ENCODE results near the gene NOP16. TPM values are rescaled to one million over a fixed set of nuclear protein-coding genes. Genes with fewer than 3 reads are reported as not detected.
"Not testable (repeated sequence)": the region's sequence is repeated elsewhere in the genome, so short reads cannot be mapped to it uniquely, and the experiment has no call there.

NOP16 gene
- total RNA-seq, 2 experiments from 2014 or later: 44.5 to 46.3 TPM

DNA sequence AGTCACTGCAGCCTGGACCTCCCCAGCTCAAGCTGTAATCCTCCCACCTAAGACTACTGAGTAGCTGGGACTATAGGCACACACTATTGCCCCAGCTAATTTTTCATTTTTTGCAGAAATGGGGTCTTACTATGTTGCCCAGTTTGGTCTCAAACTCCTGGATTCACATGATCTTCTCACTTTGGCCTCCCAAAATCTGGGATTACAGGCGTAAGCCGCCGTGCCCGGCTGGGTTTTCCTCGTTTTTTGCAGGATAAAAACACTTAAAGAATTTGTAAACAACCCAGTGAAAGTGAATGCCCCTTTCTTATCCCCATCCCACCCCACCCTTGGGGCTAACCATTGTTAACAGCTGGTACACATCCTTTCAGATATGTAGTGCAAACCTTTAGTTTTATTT is 20.2 kb upstream of the NOP16 start:
- CTCF ChIA-PET: interaction anchor here (0.8 to 1.3 kb wide), 2 partner anchors 39 to 679 kb away, joined by 3 read pairs; no protein-coding TSS in a partner anchor
- no peak for ATAC-seq
- peaks cover 5% of the 10 kb centered on the region for H3K4me1 Mint-ChIP-seq (ENCODE audit: low read depth)
- no peak overlapping the region for H3K27ac Mint-ChIP-seq
- no peaks in the 10 kb centered on the region for H3K27me3 Mint-ChIP-seq (ENCODE audit: low read depth)
- POLR2A ChIA-PET: no interaction called here
- no peak for DNase-seq
- H3K4me3 Mint-ChIP-seq: no peak overlapping the region
- peaks cover 14% of the 10 kb centered on the region for H3K36me3 Mint-ChIP-seq (ENCODE audit: low read depth)
- H3K9me3 Mint-ChIP-seq (ENCODE audit: insufficient read depth): no peaks in the 10 kb centered on the region

DNA sequence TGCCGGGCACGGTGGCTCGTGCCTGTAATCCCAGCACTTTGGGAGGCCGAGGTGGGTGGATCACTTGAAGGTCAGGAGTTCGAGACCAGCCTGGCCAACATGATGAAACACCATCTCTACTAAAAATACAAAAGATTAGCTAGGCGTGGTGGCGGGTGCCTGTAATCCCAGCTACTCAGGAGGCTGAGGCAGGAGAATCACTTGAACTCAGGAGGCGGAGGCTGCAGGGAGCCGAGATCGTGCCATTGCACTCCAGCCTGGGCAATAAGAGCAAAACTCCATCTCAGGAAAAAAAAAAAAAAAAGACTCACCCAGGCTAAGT is 19.8 kb upstream of the NOP16 start:
- ATAC-seq; H3K4me3 Mint-ChIP-seq; H3K4me1 Mint-ChIP-seq (ENCODE audit: low read depth); DNase-seq; H3K27ac Mint-ChIP-seq; POLR2A ChIA-PET; H3K9me3 Mint-ChIP-seq (ENCODE audit: insufficient read depth); H3K27me3 Mint-ChIP-seq (ENCODE audit: low read depth): not testable (repeated sequence)
- CTCF ChIA-PET: interaction anchor here (1.3 to 4.3 kb wide), 2 partner anchors 8 to 679 kb away, joined by 3 to 19 read pairs; partner anchors contain the start of gene CLTB
- peaks cover 14% of the 10 kb centered on the region for H3K36me3 Mint-ChIP-seq (ENCODE audit: low read depth)

DNA sequence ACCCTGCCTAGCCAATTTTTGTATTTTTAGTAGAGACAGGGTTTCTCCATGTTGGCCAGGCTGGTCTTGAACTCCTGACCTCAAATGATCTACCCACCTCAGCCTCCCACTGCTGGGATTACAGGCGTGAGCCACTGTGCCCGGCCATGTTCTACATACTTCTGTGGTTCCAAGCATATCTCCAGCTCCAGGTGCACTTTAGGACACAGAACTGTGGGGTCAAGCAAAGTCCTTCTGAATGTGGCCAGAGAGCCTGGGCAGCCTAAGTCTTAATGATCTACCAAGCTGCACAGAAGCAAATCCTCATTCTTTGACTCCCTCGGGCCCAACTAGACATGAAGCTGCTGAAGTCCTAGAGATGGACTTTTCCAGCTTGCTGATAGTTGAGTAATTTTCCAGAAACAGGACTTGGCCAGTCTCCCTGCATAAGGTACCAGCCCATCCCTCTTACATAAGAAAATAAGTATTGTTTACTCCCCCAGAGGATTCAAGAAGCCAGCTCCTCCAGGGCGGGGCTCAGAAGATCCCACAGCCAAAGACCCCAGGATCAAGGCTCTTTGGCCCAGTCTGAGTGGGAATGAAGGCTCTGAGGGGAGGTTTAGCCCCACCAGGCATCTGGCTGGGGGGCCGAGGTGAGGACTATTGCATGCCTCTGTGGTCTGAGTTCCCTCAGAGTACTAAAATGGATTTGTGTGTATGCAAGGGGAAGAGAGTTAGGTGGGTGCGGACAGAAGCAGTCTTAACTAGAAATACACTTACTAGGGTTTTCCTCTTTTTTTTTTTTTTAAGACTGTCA is 19.3 kb upstream of the NOP16 start:
- ChIA-PET CTCF (interaction anchor here (1.3 to 4.3 kb wide), 2 partner anchors 9 to 678 kb away, joined by 3 to 19 read pairs; partner anchors contain the start of gene CLTB), POLR2A (no interaction called here)
- Mint-ChIP-seq H3K36me3 (ENCODE audit: low read depth) (peaks cover 14% of the 10 kb centered on the region), H3K4me1 (ENCODE audit: low read depth) (peaks cover 1% of the 10 kb centered on the region), H3K27me3 (ENCODE audit: low read depth) (no peaks in the 10 kb centered on the region), H3K9me3 (ENCODE audit: insufficient read depth) (no peaks in the 10 kb centered on the region), H3K27ac (no peak overlapping the region), H3K4me3 (no peak overlapping the region)
- DNase-seq (no peak), ATAC-seq (no peak)

DNA sequence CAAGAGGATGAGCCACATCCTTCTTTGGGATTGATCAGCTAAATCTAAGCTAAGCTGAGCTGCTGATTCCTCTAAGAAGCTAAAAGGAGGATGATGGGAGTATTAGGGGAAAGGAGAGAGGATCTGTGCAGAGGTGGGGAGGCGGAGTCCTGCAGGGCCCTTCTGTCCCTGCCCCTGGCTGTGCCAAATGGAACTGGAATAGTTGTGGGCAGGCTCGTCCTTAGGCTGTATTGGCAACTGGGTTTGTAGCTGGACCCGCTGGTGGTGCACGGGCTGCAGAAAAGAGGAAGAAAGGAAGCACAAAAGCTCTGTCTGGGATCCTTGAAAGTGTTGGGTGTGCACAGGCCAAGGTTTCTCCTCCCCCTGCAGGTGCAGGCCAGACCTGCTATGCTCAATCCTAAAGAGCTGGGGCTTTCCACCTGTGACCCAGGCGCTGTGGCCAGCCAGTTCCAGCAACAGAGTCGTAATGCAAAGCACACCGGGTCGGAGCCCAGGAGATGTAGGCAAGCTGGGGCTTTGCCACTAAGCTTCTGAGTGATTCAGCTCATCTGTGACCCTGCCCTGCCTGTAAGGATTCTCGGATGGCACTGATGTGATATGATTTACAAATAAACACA is 18.1 kb upstream of the NOP16 start:
- no peak for ATAC-seq
- POLR2A ChIA-PET: interaction anchor here (1.1 kb wide), 1 partner anchor 9 kb away, joined by 5 read pairs; no protein-coding TSS in a partner anchor
- H3K9me3 Mint-ChIP-seq (ENCODE audit: insufficient read depth): no peaks in the 10 kb centered on the region
- H3K36me3 Mint-ChIP-seq (ENCODE audit: low read depth): peaks cover 14% of the 10 kb centered on the region
- CTCF ChIA-PET: interaction anchor here (0.8 to 4.3 kb wide), 3 partner anchors 10 to 677 kb away, joined by 3 to 19 read pairs (median 3); partner anchors contain the start of gene CLTB
- H3K27me3 Mint-ChIP-seq (ENCODE audit: low read depth): no peaks in the 10 kb centered on the region
- H3K4me1 Mint-ChIP-seq (ENCODE audit: low read depth): no peaks in the 10 kb centered on the region
- H3K27ac Mint-ChIP-seq: peak overlapping the region; percentile 30
- no peak for DNase-seq
- no peak overlapping the region for H3K4me3 Mint-ChIP-seq

DNA sequence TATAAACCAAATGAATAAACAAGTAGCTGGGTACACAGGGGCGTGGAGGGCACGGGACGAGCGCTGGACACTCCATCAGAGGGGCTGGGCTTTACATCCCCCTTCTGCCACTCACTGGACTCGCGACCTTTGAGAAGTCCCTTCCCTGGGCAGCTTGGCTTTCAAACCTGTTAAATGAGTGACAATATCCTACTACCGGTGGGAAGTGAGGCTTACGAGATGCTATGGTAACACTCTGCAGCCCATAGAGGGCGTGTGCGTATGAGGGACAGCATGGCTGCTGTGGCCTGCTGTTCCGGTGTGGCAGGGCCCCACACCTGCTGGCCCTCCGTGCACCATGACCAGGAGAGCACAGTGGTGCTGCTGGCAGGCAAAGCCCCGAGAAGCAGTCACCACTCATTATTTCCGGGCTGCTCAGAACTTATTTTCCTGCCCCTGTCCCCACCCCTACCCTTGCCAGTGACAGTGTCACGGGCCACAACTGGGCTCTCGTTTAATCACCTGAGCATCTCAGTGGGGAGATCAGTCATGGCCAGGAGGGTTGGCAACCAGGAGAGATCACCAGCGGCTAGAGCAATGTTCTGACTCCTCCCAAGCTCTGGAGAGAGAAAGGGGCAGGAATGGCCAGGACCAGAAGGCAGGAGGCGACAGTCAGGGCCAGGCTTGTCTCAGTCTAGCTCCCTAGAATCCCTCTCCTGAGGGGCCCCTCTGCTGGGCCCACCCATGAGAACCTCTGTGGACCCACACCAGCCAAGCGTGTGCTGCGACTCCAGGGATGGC is 17.4 kb upstream of the NOP16 start:
- DNase-seq (no peak), ATAC-seq (no peak)
- ChIA-PET POLR2A (interaction anchor here (1.1 kb wide), 1 partner anchor 10 kb away, joined by 5 read pairs; no protein-coding TSS in a partner anchor), CTCF (interaction anchor here (0.9 to 4.3 kb wide), 2 partner anchors 11 to 25 kb away, joined by 3 to 19 read pairs; partner anchors contain the start of gene CLTB)
- Mint-ChIP-seq H3K36me3 (ENCODE audit: low read depth) (peaks cover 14% of the 10 kb centered on the region), H3K4me1 (ENCODE audit: low read depth) (no peaks in the 10 kb centered on the region), H3K4me3 (no peak overlapping the region), H3K27ac (no peak overlapping the region), H3K9me3 (ENCODE audit: insufficient read depth) (no peaks in the 10 kb centered on the region), H3K27me3 (ENCODE audit: low read depth) (no peaks in the 10 kb centered on the region)

DNA sequence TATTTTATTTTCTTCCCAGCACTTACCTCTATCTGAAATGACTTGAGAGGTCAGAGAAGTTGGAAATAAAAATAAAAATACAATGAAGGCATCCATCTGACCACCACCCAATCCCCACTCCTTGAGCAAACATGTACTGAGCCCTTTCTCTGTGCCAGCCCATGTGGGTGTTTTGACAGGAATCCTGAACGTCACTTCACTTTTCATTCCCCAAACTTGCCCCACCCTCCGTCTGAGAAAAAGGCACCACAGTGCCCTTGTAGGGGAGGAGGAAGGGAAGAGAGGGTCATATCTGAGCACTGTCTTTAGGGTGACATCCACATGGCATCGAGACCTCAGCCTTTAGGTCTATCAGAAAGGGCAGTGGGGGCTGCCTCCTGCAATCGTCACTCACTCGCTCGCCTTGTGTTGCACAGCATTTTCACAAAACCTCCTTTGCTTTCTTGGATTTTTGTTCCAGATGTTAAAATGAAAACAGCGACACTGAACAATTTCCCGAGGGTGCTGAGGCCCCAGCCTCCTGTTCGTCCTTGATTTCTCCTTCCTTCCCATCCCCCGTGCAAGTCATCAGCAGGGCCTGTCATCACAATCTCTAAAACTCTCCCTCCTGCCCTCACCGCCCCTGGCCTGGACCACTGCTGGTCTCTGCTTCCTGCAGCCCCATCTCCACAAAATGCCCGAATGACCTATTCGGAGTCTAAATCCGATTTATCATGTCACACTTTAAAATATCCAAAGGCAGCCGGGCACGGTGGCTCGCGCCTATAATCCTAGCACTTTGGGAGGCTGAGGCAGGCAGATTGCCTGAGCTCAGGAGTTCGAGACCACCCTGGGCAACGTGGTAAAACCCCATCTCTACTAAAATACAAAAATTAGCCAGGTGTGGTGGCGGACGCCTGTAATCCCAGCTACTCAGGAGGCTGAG is 13.1 kb upstream of the NOP16 start:
- H3K9me3 Mint-ChIP-seq (ENCODE audit: insufficient read depth): no peaks in the 10 kb centered on the region
- ATAC-seq: no peak
- DNase-seq: no peak
- no peak overlapping the region for H3K4me3 Mint-ChIP-seq
- CTCF ChIA-PET: no interaction called here
- no peak overlapping the region for H3K27ac Mint-ChIP-seq
- no peaks in the 10 kb centered on the region for H3K27me3 Mint-ChIP-seq (ENCODE audit: low read depth)
- H3K4me1 Mint-ChIP-seq (ENCODE audit: low read depth): no peaks in the 10 kb centered on the region
- peaks cover 5% of the 10 kb centered on the region for H3K36me3 Mint-ChIP-seq (ENCODE audit: low read depth)
- POLR2A ChIA-PET: no interaction called here

DNA sequence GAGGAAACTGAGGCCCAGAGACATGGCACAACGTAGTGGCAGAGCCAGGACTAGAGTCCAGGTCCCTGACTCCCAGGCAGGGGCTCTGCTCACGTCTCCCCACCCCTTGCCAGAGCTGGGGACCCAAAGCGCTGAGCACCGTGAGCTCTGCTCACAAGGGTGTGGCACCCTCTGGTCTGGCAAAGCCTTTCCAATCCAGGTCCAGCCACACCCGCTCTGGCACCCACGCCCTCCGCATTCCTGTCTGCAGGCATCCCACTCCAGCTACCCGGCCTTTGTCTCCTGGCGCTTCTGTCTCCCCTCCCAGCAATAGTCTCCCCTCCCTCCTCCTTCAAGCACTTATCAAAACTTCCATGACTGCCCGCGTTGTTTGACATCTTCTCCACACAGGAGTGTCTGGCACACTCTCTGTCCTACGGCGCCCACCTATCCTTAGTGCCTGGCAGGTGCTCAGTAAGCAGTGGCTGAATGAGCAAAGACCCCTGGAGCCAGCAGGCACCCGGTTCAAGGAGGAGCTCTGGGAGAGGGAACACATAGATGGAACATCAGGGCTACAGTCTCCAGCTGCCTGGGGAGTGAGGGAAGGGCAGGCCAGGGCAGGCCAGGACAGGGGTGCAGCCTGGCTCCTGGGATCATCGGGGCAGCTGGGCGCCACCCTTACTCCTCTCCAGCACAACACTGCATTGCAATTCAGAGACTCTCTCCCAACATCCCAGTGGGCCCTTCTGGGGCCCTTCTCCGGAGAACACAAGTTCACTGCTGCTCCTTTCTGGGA is 12.2 kb upstream of the NOP16 start:
- Mint-ChIP-seq H3K9me3 (ENCODE audit: insufficient read depth) (no peaks in the 10 kb centered on the region), H3K4me1 (ENCODE audit: low read depth) (no peaks in the 10 kb centered on the region), H3K4me3 (no peak overlapping the region), H3K27me3 (ENCODE audit: low read depth) (no peaks in the 10 kb centered on the region), H3K36me3 (ENCODE audit: low read depth) (peaks cover 2% of the 10 kb centered on the region), H3K27ac (no peak overlapping the region)
- POLR2A ChIA-PET: no interaction called here
- no peak for ATAC-seq
- CTCF ChIA-PET: no interaction called here
- no peak for DNase-seq

DNA sequence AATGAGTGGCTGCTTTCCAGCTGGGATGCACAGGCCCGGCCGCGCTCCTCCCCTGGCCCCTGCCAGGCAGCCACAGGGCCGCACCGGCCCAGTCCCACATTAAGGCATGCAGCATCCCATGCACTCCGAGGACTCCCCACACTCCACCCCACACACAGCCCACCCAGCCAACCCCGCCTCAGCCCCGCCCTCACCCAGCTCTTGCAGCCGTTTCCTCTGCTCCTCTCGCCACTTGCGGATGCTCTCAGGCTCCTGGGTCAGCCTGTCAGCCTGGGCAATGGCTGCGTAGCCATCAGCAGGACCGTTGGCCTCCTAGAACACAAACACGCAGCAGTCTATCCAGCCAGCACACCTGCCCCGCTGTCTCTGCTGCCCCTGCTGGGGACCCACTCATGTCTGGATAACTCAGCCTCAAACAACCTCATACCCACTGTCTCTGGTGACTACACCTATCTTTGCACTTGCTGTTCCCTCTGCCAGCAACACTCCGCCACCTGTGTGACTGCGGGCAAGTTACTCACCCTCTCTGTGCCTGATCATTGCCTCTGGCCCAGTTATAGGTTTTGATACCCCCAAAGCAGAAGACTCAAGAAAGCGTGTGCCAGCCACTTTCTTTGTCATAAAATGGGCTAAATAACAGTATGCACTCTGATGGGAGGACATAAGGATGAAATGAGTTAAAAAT is 9.5 kb upstream of the NOP16 start:
- ChIA-PET POLR2A (no interaction called here), CTCF (no interaction called here)
- DNase-seq (no peak), ATAC-seq (no peak)
- Mint-ChIP-seq H3K36me3 (ENCODE audit: low read depth) (peaks cover 2% of the 10 kb centered on the region), H3K9me3 (ENCODE audit: insufficient read depth) (no peaks in the 10 kb centered on the region), H3K4me1 (ENCODE audit: low read depth) (no peaks in the 10 kb centered on the region), H3K27ac (no peak overlapping the region), H3K4me3 (no peak overlapping the region), H3K27me3 (ENCODE audit: low read depth) (no peaks in the 10 kb centered on the region)

DNA sequence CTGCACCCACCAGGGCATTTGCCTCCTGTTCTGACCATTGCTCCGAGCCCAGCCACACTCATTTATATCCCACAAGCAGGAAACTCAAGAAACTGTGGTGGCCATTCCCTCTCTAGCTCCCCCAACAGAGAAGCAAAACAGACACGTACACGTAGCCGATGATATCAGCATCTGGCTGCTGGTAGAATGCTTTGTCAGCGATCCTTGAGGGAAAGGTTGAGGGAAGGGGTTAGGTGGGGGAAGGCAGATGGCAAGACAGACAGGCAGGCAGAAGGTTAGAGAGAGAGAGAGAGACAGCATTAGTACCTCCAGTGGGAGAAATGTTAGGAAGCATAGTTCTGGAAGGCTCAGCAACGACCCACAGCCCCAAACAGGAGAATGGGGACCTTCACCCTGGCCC is 7.9 kb upstream of the NOP16 start:
- peaks cover 10% of the 10 kb centered on the region for H3K36me3 Mint-ChIP-seq (ENCODE audit: low read depth)

DNA sequence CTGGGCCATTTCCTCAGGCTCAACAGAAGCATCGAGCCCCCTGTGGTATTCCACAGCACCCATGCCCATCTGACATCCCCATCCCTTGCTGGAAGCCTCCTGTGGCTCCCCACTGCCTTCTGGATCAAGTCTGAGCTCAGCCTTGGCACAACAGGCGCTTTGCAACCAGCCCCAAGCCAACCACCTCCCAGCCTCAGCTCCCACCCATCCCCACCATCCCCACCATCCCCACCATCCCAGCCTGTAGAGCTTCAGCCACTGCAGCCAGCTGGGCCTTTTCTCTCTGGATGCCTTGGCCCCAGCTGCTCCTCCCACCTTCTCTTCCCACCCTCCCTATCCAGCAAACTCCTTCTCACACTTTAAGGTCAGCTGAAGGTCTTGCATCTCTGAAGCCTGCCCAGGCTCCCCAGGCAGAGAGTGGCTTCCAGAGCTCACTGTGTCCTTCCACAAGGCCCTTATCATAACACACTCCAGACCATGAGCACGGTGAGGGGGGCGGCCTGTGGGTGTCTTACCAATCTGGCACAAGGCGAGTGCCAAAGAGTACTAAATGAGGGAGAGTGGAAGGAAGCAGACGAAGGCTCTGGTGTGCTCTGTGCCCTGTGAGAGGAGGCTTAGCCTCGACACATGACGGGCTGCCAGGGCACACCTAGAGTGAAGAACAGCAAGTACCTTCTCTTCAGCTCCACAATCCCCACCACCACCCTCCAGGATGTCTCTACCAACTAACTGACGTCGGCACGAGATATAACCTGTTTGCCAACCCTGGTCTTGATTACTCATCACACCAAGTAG is 6.7 kb upstream of the NOP16 start:
- CTCF ChIA-PET: no interaction called here
- no peak for ATAC-seq
- no peaks in the 10 kb centered on the region for H3K9me3 Mint-ChIP-seq (ENCODE audit: insufficient read depth)
- H3K4me1 Mint-ChIP-seq (ENCODE audit: low read depth): peaks cover 10% of the 10 kb centered on the region
- H3K27ac Mint-ChIP-seq: peak overlapping the region; percentile 60
- no peak for DNase-seq
- H3K27me3 Mint-ChIP-seq (ENCODE audit: low read depth): no peaks in the 10 kb centered on the region
- POLR2A ChIA-PET: interaction anchor here (1.6 kb wide), 1 partner anchor 143 kb away, joined by 3 read pairs; the partner anchor contains the start of gene RNF44
- H3K36me3 Mint-ChIP-seq (ENCODE audit: low read depth): peaks cover 18% of the 10 kb centered on the region
- H3K4me3 Mint-ChIP-seq: no peak overlapping the region

More for the DNA sequence above, 7.9 kb upstream of the NOP16 start:
- Mint-ChIP-seq H3K4me1 (ENCODE audit: low read depth) (peaks cover 4% of the 10 kb centered on the region), H3K4me3 (no peak overlapping the region), H3K9me3 (ENCODE audit: insufficient read depth) (no peaks in the 10 kb centered on the region), H3K27ac (no peak overlapping the region), H3K27me3 (ENCODE audit: low read depth) (no peaks in the 10 kb centered on the region)
- ATAC-seq (no peak), DNase-seq (no peak)
- ChIA-PET POLR2A (no interaction called here), CTCF (no interaction called here)

Data from activated CD8-positive, alpha-beta T cell treated with anti-CD3 and anti-CD28 coated beads, Interleukin-2, amount 10 ng/mL, durations not matched to agents 7 days and 5 days (primary cell).